Chondrocyte (in vitro differentiated cells): ENCODE results near the gene RANBP6. TPM values are rescaled to one million over a fixed set of nuclear protein-coding genes. Genes with fewer than 3 reads are reported as not detected.
"Not testable (repeated sequence)": the region's sequence is repeated elsewhere in the genome, so short reads cannot be mapped to it uniquely, and the experiment has no call there.

Source experiments
- DNase-seq: peaks from one replicate; pipeline ENCODE4 v3.0.0; 2021; ENCODE audit warnings: mixed read lengths, low spot score
- H3K27ac Mint-ChIP-seq: one replicate; pipeline ENCODE4 v1.8.0; 2021; ENCODE audit warnings: mild to moderate bottlenecking, moderate library complexity, mixed read lengths; ENCODE audit not compliant: unreplicated experiment
- H3K27me3 Mint-ChIP-seq: 2 replicates; pipeline ENCODE4 v1.8.0; 2021; ENCODE audit warnings: low read depth, mixed read lengths
- H3K36me3 Mint-ChIP-seq: 2 replicates; pipeline ENCODE4 v1.8.0; 2021; ENCODE audit warnings: low read depth, mixed read lengths
- H3K4me1 Mint-ChIP-seq: 2 replicates; pipeline ENCODE4 v1.8.0; 2021; ENCODE audit warnings: low read depth, mild to moderate bottlenecking, mixed read lengths
- H3K4me3 Mint-ChIP-seq: one replicate; pipeline ENCODE4 v1.8.0; 2021; ENCODE audit warnings: mild to moderate bottlenecking, moderate library complexity, mixed read lengths; ENCODE audit not compliant: unreplicated experiment
- H3K9me3 Mint-ChIP-seq: 2 replicates; pipeline ENCODE4 v1.8.0; 2021; ENCODE audit warnings: low read depth, mixed read lengths
- CTCF ChIP-seq: fragments of 200-600 bp; sonication (generic); IDR thresholded peaks from 2 replicates; pipeline ENCODE4 v1.5.0; 2021; ENCODE audit warnings: antibody characterized with exemption, mild to moderate bottlenecking, moderate library complexity
- total RNA-seq: library from RNA; stranded (reverse); gene quantifications from 3 replicates; pipeline ENCODE4 v1.2.1, GENCODE V29; 2021

The RANBP6 gene
- total RNA-seq, 1 donor from 2014 or later = 16.4 TPM

- Mint-ChIP-seq H3K27me3 (peaks cover 39% of the 10 kb centered on the region), H3K4me1 (no peaks in the 10 kb centered on the region), H3K36me3 (peaks cover 1% of the 10 kb centered on the region), H3K4me3 (no peak overlapping the region), H3K27ac (no peak overlapping the region), H3K9me3 (no peaks in the 10 kb centered on the region)
- peak; percentile 74 for TF ChIP-seq CTCF
- no peak for DNase-seq
Measured at GRCh38 chr9:6024035-6024554, 8.7 kb upstream of the RANBP6 start.

GRCh38 chr9:6016975-6017374 is 1.6 kb upstream of the RANBP6 start:
- H3K27ac Mint-ChIP-seq, H3K36me3 Mint-ChIP-seq, H3K4me3 Mint-ChIP-seq, H3K27me3 Mint-ChIP-seq, H3K9me3 Mint-ChIP-seq, DNase-seq: not testable (repeated sequence)
- peaks cover 28% of the 10 kb centered on the region for H3K4me1 Mint-ChIP-seq

GRCh38 chr9:6014670-6015270 is 654 bp downstream of the RANBP6 start:
- Mint-ChIP-seq H3K4me1 (peaks cover 38% of the 10 kb centered on the region), H3K36me3 (peaks cover 10% of the 10 kb centered on the region), H3K27me3 (no peaks in the 10 kb centered on the region), H3K27ac (peak overlapping the region; percentile 99), H3K9me3 (no peaks in the 10 kb centered on the region), H3K4me3 (peak overlapping the region; percentile 96)
- DNase-seq = no peak
- no peak for TF ChIP-seq CTCF

- no peak for TF ChIP-seq CTCF
- Mint-ChIP-seq H3K27ac (peak overlapping the region; percentile 86), H3K9me3 (no peaks in the 10 kb centered on the region), H3K27me3 (no peaks in the 10 kb centered on the region), H3K4me1 (peaks cover 51% of the 10 kb centered on the region), H3K4me3 (peak overlapping the region; percentile 71), H3K36me3 (peaks cover 7% of the 10 kb centered on the region)
- DNase-seq = peak; percentile 96
Measured at GRCh38 chr9:6008169-6008979, 7.0 kb downstream of the RANBP6 start.

GRCh38 chr9:6007770-6008168 is 7.7 kb downstream of the RANBP6 start:
- Mint-ChIP-seq H3K4me3 (peak overlapping the region; percentile 96), H3K27me3 (no peaks in the 10 kb centered on the region), H3K4me1 (peaks cover 46% of the 10 kb centered on the region), H3K9me3 (no peaks in the 10 kb centered on the region), H3K36me3 (peaks cover 3% of the 10 kb centered on the region), H3K27ac (peak overlapping the region; percentile 96)
- TF ChIP-seq CTCF = no peak
- no peak for DNase-seq
